ENCODE data around the gene KCTD3. TPM values are rescaled to one million over a fixed set of nuclear protein-coding genes. Genes with fewer than 3 reads are reported as not detected.

KCTD3 gene
- total RNA-seq, 2 donors from 2014 or later, result 16.4 to 17.2 TPM

DNA sequence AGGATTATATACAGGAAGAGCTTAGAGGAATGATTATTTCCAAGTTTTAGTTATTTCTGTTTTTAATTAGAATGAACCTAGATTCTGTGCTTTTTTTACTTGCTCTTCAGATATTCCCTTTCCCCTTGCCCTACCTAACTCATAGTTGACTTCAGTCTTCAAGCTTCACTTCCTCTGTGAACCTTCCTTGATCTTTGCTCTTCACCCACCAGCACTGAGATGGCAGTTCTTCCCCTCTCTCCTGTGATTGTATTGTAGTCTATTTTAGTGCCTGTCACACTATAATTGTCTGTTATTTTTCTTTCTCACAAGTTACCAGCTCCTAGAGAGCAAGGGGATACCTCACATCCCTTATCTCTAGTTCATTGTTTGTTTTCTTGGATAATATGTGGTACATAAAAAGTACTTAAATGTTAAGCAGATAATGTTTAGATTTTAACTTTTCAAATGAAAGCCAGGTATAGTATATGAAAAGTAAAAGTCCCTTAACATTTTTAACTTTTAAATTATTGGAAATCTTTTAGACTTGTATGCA, 33.2 kb downstream of the KCTD3 start:
- DNase-seq, result no peak
- no peak for ATAC-seq
- intact Hi-C loops (cut with DNase I), result no loop called here

DNA sequence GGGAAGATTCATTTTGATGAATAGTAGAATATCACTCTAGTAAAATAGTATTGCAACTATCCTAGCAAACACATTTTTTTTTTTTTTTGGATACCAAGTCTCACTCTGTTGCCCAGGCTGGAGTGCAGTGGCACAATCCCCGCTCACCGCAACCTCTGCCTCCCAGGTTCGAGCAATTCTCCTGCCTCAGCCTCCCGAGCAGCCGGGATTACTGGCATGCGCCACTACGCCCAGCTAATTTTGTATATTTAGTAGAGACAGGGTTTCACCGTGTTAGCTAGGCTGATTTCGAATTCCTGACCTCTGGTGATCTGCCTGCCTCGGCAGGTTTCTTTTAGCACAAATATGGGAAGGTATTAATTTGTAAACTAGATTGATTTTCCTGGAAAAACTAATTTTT, 33.8 kb downstream of the KCTD3 start:
- intact Hi-C loops (cut with DNase I), result no loop called here
- ATAC-seq (no peak), DNase-seq (no peak)

DNA sequence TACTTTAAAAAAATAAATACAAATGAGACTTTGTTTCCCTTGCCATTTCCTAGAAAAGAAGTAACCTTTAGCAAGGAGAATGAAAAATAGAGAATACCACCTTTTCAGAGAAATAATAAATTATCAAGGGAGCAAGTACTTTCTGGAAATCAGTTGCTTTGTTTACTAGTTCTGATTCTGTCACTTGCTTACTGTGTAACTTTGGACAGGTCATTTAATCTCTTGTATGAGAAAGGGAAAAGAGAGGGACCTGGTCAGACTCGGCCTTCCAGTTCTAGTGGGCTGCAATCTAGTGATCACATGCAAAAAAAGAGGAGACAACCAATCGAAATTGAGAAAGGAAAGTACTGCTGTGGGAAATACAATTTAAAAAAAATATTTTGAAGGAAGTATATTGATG, 34.2 kb downstream of the KCTD3 start:
- ATAC-seq, result no peak
- no peak for DNase-seq
- intact Hi-C loops (cut with DNase I), result no loop called here

DNA sequence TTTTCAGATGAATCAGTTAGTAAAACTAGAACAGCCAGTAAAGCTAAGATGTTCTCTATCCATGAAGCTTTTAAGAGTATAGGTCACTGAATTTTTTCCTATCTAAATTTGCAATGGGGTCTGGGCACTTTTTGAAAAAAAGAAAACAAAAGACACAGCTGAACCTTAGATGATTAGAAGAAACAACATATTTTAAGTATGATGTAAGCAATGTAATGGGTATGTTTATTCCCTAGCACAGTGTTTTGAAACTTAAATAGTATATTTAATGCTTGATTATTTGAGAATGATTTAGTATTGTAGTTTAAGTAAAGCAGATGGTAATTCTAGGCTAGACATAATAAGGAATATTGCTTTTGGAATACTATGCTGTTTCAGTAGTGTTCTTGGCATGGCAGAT, 36.2 kb downstream of the KCTD3 start:
- intact Hi-C loops (cut with DNase I), result no loop called here
- DNase-seq (no peak), ATAC-seq (no peak)

DNA sequence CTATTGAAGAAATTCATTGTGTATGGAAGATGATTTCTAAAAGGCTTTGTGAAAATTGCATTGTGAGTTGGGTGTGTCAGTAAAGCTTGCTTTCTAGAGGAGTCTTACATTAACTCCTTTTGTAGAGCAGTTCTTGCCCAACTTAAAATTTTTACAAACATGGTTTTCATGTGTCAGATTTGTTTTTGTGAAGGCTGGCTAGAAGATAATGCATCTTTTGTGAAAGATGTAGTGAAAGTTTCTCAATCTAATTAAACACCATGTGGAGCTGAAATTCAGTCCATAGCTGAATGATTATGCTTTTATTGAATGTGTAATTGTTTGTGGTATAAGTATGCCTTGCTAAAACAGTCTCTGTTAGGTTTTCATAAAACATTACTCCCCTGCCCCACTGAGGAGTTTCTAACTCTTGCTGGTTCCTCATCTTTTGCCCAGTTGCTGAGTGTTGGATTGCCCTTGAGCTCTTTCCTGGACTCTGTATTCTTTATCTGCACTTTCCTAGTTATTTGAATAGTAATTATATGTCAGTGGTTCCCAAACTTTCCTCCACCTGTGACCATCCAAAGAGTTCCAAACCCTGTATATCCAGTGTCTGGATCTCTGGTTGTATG, 38.0 kb downstream of the KCTD3 start:
- DNase-seq (no peak), ATAC-seq (no peak)
- intact Hi-C loops (cut with DNase I), result no loop called here

DNA sequence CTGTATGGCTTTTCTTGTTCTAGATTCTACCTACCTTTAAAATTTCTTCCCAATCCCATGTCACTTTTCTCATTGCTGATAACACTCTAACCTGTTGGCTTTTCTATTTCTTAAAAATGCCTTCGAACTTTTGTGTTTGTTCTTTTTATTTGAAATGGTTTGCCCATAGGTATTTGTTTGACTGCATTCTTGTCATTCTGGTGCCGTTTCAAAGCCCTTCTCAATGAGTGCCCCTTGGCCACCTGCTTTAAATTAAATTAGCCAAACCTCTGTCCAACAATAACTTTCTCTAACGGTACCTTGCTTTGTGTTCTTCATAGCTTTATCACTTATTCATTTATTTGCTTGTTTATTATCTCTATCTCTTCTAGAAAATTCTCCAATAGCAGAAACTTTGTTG, 38.9 kb downstream of the KCTD3 start:
- intact Hi-C loops (cut with DNase I), result no loop called here
- ATAC-seq, result no peak
- DNase-seq, result no peak

DNA sequence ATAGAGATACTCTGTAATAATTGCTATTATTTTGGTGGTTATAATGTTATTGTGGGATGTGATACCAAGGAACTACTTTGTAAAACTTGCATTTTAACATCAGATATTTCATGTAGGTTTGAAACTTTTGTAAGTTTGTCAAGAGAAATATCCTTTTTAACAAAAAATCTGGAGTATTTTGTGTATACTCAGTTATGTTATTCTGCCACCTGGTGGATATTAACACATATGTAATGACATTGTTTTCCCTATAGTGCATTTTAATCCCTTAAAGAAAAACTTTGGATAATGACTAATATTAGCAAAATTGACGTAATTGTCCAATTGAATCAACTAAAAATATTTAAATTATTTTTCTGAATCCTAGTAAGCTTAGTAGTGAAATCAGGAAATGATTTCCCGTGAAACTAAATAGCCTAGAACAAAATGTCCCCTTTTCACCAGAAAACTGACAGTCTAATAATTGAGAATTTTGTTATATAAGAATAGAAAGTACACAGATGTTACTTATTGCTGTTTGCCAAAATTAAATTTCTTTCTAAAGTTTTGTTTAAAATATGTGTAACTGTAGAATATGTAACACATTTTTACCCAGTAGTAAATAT, 39.6 kb downstream of the KCTD3 start:
- DNase-seq (no peak), ATAC-seq (no peak)
- intact Hi-C loops (cut with DNase I), result no loop called here

DNA sequence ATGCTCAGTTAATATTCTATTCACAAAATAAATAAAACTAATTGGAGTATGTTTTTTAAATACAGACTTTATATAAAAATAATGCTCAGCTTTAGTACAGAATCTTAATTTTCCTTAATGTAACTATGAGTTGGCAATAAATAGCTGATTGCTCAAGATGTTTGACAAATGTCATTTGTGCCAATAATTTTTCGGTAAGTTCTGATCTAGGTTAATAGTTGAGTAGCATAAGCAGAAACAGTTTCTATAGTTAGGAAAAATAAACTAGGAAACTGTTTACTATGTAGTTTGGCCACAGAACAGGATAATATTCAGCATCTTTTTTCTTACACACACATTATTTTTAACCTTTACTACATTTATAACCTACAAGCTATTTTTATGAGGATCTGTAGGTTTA, 40.3 kb downstream of the KCTD3 start:
- no peak for ATAC-seq
- intact Hi-C loops (cut with DNase I), result no loop called here
- no peak for DNase-seq

DNA sequence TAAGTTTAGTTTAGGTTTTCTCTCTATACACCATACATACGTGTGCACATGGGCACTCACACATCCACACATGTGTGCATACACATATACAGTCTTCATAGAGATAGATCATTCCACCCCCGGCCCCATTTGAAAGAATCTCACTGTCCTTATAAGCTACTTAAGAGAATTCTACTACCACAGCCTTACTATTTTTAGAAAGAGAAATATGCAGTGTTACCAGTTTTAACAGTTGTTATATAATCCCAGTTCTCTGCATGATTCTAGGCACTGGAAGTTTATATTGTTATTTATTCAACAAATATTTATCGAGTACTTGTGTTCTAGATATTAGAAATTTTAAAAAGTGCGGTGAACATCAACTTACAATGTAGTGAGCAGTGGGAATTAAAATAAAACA, 41.5 kb downstream of the KCTD3 start:
- intact Hi-C loops (cut with DNase I), result no loop called here
- ATAC-seq, result no peak
- no peak for DNase-seq

DNA sequence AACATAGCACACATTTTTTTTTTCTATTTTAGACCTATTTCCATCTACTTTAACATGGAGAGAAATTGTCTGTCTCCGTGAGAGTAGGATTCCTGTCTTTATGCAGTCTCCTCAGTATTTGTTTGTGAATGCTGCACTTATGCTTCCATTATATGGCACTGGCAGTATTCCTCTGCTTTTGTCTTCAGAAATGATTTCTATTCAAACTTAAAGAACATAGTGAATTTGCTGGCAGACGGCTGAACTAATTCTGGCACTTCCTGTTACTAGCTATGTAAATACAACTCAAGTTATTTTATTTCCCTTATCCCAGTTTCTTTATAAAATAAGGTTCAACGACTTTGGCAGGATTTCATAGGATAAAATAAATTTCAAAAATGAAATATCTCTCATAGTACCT, 45.3 kb downstream of the KCTD3 start:
- DNase-seq, result no peak
- intact Hi-C loops (cut with DNase I), result no loop called here
- no peak for ATAC-seq

DNA sequence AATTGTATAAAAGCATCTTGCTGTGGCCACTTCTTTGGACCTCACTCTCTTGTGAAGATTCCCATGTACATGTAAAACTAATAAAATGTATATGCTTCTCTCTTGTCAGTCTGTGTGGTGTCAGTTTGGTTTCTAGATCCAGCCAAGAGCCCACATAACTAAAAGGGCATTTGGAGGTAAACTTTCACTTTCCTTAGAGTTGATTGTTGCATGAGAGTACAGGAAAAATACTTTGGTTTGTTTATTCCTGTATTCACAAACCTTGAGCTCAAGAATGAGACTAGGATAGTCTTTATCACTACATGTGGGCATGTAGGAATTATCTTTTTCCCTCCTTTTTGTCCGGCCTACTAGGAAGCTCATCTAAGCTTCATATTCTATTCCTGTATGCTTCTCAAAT, 50.9 kb downstream of the KCTD3 start:
- intact Hi-C loops (cut with DNase I), result no loop called here
- ATAC-seq (no peak), DNase-seq (no peak)

DNA sequence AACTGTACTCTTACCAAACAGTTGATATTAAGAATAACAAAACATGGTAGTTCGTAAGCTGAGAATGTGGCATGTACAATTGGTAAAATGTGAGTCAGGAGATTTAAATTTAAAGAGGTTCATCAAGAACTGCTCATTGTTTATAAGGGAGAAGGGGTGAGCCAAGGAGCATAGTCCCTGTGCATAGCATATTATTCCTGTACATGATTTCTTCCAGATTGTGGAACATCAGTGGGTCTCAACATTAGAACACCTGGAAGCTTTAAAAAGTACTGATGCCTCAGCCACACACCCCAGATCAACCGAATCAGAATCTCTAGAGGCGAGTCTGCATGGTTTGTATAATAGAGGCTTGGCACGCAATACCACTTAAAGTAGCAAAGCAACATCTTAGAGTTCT, 56.1 kb downstream of the KCTD3 start:
- intact Hi-C loops (cut with DNase I), result no loop called here
- no peak for ATAC-seq
- DNase-seq, result no peak

DNA sequence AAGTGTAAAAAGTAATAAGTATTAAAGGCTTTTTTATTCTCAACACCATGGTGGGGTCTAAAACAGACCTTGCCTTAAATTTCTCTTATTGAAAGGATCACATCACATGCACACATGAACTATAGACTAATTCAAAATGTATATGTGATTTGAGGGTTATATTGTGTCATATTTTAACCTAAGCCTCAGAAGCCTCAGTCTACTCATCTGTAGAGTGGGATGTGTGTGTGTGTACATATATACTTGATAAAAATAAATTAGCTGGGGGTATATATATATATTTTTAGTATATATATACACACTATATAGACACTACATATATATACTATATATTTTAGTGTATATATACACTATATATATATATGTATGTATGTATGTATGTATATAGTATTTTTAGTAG, 58.8 kb downstream of the KCTD3 start:
- intact Hi-C loops (cut with DNase I), result no loop called here
- ATAC-seq (no peak), DNase-seq (no peak)

DNA sequence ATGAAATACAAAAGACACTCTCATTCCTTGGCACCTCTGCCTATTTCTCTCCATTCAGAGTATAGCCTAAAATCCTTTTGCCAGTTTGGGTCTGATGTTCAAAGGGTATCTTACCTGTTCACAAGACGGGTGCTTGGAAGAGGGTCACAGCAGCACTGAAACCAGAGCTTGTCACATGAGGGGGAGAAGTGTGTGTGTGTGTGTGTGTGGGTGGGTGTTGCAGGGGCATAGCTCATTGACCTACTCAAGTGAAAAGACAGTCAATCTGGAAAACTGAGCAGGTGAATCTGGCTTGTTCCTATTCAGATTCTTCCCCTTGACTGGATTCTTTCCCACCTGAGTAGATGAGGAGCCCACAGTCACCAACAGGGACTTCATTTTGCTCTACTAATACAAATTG, 63.9 kb downstream of the KCTD3 start:
- intact Hi-C loops (cut with DNase I), result no loop called here
- DNase-seq (no peak), ATAC-seq (no peak)

DNA sequence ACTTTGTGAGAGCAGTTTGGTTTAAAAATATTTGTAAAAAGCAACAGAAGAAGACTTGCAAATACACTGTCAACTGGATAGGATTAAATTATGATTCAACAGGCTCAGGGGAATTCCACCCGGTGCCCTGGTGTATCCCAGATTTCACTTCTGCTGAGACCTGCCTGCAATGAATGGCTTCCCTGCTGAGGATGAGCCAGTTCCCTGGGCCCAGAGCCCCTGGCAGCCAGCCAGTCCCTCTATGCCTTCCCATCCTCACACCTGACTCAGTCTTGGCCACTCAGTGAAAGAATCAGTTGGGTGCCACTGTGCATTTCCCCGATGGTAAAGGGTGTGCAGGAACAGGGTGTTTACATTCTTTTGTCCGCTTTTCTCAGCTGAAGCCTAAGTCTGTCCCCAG, 64.4 kb downstream of the KCTD3 start:
- intact Hi-C loops (cut with DNase I), result no loop called here
- DNase-seq (no peak), ATAC-seq (peak in 1 of 2 donors; percentile 54)

DNA sequence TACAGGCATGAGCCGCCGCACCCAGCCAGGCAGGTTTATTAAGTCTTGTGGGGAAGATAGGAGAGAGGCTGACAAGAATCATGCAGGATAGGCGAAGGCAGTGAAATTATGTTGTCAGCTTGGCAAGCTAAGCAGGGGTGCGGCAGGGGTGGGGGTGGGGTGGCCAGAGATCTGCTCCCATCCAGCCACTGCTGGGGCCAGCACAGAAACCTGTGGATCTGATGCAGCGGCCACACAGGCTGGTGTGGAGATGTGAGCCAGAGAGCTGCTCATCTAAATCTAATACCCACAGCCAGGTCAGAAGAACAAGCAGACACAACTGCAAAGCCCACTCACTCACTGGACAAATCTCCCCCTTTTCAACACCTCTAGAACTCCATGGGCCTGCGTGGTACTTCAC, 68.7 kb downstream of the KCTD3 start:
- no peak for DNase-seq
- no peak for ATAC-seq
- intact Hi-C loops (cut with DNase I), result no loop called here

DNA sequence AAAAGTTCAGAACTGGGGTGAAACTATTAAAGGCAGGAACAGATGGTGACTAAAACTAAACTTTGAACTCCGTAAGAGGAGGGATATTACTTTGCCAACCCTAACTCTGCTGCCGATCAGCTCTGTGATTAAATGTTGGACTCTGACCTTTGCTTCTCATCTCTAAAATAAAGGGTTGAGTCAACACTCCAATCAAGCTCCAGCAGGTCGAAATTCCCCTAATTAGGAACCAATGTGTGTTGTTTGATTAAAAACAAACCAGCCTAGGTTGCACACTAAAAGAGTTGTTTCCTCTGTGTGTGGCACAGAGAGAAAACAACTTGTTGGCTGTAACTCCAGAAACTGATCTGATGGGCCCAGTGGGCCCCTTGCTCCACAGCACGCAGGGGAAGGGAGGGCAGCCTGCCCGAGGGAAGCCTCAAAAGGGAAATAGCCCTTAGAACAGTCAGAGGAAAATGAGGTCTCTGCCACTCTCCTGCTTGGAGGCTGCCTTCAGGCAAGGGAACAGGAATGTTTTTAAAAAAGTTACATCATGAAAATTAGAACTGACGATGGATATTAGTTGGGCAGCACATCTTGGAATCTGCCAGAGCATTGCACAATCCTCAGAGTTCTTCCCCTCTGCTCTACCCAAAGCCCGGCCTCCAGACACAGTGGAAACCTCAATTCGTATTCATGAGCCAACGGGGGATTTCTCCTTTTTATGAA, 69.3 kb downstream of the KCTD3 start:
- intact Hi-C loops (cut with DNase I), result no loop called here
- DNase-seq (peak; percentile 24), ATAC-seq (peak; percentile 86 to 92)

DNA sequence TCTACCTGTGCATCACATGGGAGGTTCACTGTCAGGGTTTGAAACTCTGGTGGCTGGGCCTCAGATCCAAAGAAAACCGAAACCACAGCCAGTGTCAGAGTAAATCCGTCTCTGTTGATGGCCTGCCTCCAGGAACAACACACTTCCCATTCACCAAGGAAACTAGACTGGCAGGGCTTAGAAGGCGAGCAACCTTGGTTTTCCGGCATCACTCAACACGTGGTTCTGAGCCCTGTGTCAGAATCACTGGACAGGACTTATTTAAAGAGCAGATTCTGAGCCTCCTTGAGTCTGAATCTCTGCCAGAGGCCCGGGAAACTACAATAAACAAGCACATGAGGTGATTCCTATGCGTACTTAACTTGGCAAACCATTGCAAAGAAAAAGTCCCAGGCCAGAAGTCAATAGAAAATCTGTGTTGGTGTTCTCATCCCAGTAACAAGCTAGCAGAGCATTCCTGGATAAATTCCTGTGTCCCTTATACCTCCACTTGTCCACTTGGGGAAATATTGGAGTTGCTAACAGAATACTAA, 70.0 kb downstream of the KCTD3 start:
- ATAC-seq (peak; percentile 81 to 84), DNase-seq (peak; percentile 44)
- intact Hi-C loops (cut with DNase I), result no loop called here

DNA sequence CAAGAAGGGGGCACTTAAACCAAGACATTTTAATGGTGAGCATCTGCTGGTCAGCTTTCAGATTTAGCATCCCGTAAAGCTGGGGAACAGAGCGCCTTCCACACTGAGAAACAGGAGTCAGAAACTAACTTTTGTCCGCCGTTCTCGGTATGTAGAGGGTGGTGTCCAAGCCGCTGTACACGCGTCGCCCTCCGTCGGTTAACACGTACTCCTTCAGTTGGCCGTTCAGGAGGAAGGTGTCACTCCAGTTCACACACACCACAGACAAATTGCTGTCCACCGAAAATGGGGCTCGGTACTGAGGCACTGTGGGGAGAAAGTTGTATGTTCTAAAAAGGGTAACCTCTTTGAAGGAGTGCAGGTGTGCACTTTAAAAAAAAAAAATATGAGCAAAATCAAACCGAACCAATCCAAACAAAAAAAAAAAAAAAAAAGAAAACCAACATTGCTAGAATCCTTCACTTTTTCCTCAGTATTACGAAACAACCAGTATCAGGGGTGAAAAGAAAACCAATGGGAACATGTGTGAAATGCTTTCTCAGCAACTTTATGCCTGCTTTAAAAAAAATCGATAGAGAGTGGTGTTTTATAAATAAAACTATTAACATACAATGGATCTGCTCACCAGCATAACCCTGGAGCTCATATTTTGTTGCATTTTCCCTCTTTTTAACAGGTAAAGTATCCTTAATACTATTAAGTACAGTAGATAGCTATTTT, 73.5 kb downstream of the KCTD3 start:
- DNase-seq (no peak), ATAC-seq (no peak)
- intact Hi-C loops (cut with DNase I), result no loop called here
